K562 (cell line): Measurements from ENCODE around the gene CDKN2C. TPM values are rescaled to one million over a fixed set of nuclear protein-coding genes. Genes with fewer than 3 reads are reported as not detected.

Source experiments
- CAMTA2 ChIP-seq: fragments of 250-450 bp; sonication (Bioruptor Pico); conservative IDR thresholded peaks from 2 replicates; pipeline ENCODE4 v1.5.1; 2022
- KAT7 ChIP-seq: sonication (generic); formaldehyde crosslinking; IDR thresholded peaks from 2 replicates; pipeline ENCODE4 v1.8.0; 2022; ENCODE audit warnings: missing genetic modification reagents, mild to moderate bottlenecking, borderline replicate concordance
- MAFG ChIP-seq: fragments of 450-650 bp; conservative IDR thresholded peaks from 2 replicates; pipeline ENCODE4 v1.6.1; 2016; ENCODE audit warnings: missing genetic modification characterization, missing compliant biosample characterization
- MGA ChIP-seq: fragments of 450-650 bp; IDR thresholded peaks from 2 replicates; pipeline ENCODE4 v1.6.1; 2016; ENCODE audit warnings: mild to moderate bottlenecking, moderate library complexity
- MYC ChIP-seq, 2 experiments: fragments of 250-450 bp in 1 of 2; sonication (Bioruptor Pico) in 1 of 2; IDR thresholded peaks; 2 replicates each; pipeline versions ENCODE4 v1.5.1 to v1.6.1; 2012 to 2021; ENCODE audit warnings: low read depth in 2 of 2, borderline replicate concordance in 1 of 2, improper control_type of control experiment in 1 of 2, low read length in 1 of 2, mild to moderate bottlenecking in 1 of 2, moderate library complexity in 1 of 2
- RFX1 ChIP-seq: fragments of 450-650 bp; IDR thresholded peaks from 2 replicates; pipeline ENCODE4 v1.6.1; 2016; ENCODE audit warnings: mild to moderate bottlenecking, moderate library complexity
- ZNF174 ChIP-seq: fragments of 250-450 bp; sonication (Bioruptor Pico); IDR thresholded peaks from 2 replicates; pipeline ENCODE4 v1.4.0; 2020; ENCODE audit warnings: mild to moderate bottlenecking
- ZNF347 ChIP-seq: fragments of 450-650 bp; formaldehyde crosslinking; IDR thresholded peaks from 2 replicates; pipeline ENCODE4 v1.4.0; 2020; ENCODE audit warnings: low read depth, mild to moderate bottlenecking, moderate library complexity
- ZNF431 ChIP-seq: sonication (generic); formaldehyde crosslinking; IDR thresholded peaks from 2 replicates; pipeline ENCODE4 v1.8.0; 2022; ENCODE audit warnings: mild to moderate bottlenecking, missing genetic modification reagents
- ZNF778 ChIP-seq: fragments of 450-650 bp; formaldehyde crosslinking; IDR thresholded peaks from 2 replicates; pipeline ENCODE4 v1.4.0; 2020; ENCODE audit warnings: mild to moderate bottlenecking, moderate library complexity
- polyA plus RNA-seq, 8 experiments: library from polyadenylated mRNA; depleted of rRNA in 4 of 8; stranded (reverse) in 5 of 8; unstranded in 3 of 8; fragments of >200 nt; fragmentation: Nextera tagmentation in 2 of 8; fragmentation: Illumina TruSeq in 1 of 8; extraction: Ambion mirVana in 2 of 8; extraction: Trizol in 1 of 8; gene quantifications; 2 replicates each; pipeline versions ENCODE4 v1.2.1 to v1.2.3, GENCODE V29; 2011 to 2014; ENCODE audit warnings: inconsistent platforms in 1 of 8, missing spikeins in 1 of 8
- total RNA-seq, 7 experiments: library from RNA; depleted of rRNA in 6 of 7; stranded (reverse); fragments of >200 nt in 6 of 7; fragmentation: Illumina TruSeq in 2 of 7; extraction: Trizol in 2 of 7; gene quantifications; 2 replicates each; pipeline versions ENCODE4 v1.2.1 to v1.2.3, GENCODE V29; 2011 to 2021; ENCODE audit warnings: low replicate concordance in 1 of 7
- TF ChIP-seq, protein P1 (sequence below), 2 experiments: IDR thresholded peaks in 1 of 2; conservative IDR thresholded peaks in 1 of 2; 2 replicates each; pipeline ENCODE4 v1.6.1; 2016; ENCODE audit warnings: low read depth in 2 of 2, mild to moderate bottlenecking in 1 of 2, missing compliant biosample characterization in 1 of 2, missing genetic modification characterization in 1 of 2, moderate library complexity in 1 of 2

CDKN2C gene
- total and polyA plus RNA-seq, 9 of the 15 experiments (the other 6 are each of a cell fraction or from before 2014, with no cell fraction given), result 11.9 to 74.3 (median 45.9) TPM

- TF ChIP-seq RFX1, result no peak
- TF ChIP-seq, protein P1, sequence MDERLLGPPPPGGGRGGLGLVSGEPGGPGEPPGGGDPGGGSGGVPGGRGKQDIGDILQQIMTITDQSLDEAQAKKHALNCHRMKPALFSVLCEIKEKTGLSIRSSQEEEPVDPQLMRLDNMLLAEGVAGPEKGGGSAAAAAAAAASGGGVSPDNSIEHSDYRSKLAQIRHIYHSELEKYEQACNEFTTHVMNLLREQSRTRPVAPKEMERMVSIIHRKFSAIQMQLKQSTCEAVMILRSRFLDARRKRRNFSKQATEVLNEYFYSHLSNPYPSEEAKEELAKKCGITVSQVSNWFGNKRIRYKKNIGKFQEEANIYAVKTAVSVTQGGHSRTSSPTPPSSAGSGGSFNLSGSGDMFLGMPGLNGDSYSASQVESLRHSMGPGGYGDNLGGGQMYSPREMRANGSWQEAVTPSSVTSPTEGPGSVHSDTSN (CRISPR knock-in tag; IDR thresholded peaks at IDR 0.05; ENCODE audit: low read depth), result no peak
- TF ChIP-seq, protein P1 (tag; conservative IDR thresholded peaks at IDR 0.05; ENCODE audit: low read depth), result no peak
- no peak for TF ChIP-seq ZNF347
- no peak for TF ChIP-seq MGA
- TF ChIP-seq ZNF431 (CRISPR knock-in tag), result peak; percentile 52
- TF ChIP-seq MYC (IDR thresholded peaks at IDR 0.05; ENCODE audit: low read depth, low read length), result no peak
- TF ChIP-seq MYC (CRISPR knock-in tag; IDR thresholded peaks at IDR 0.05; ENCODE audit: borderline replicate concordance, low read depth), result peak; percentile 73; the same call in 1 of the 2 replicates
- no peak for TF ChIP-seq ZNF174 (CRISPR knock-in tag)
- 0 out of 2 replicates have a peak, but pooled peaks have one; percentile 8 for TF ChIP-seq KAT7 (CRISPR knock-in tag)
- TF ChIP-seq CAMTA2, result no peak
- TF ChIP-seq ZNF778, result no peak
- no peak; the same call in 1 of the 2 replicates for TF ChIP-seq MAFG (tag)
Measured at GRCh38 chr1:50968821-50969610, 1.0 kb upstream of the CDKN2C start (continued).
